Effector memory CD4-positive, alpha-beta T cell (primary cell): ENCODE data around the gene AP2A2.

Experiments used
- DNase-seq, 3 donors: peaks; one replicate each; pipeline ENCODE4 v3.0.0-alpha.2; 2020
- H3K27ac ChIP-seq: 2 replicates; pipeline ENCODE4 v1.7.0; 2013; ENCODE audit warnings: mild to moderate bottlenecking, low read length, moderate library complexity; ENCODE audit not compliant: insufficient read depth, poor library complexity, severe bottlenecking
- H3K27me3 ChIP-seq: replicated peaks from 2 replicates; pipeline ENCODE4 v1.7.0; 2013; ENCODE audit warnings: mild to moderate bottlenecking, low read length; ENCODE audit not compliant: insufficient read depth, control insufficient read depth, poor library complexity, severe bottlenecking
- H3K36me3 ChIP-seq: 2 replicates; pipeline ENCODE4 v1.7.0; 2013; ENCODE audit warnings: mild to moderate bottlenecking, low read length, moderate library complexity; ENCODE audit not compliant: control insufficient read depth, insufficient read depth
- H3K4me1 ChIP-seq: 2 replicates; pipeline ENCODE4 v1.7.0; 2013; ENCODE audit warnings: low read length, mild to moderate bottlenecking; ENCODE audit not compliant: control insufficient read depth, insufficient read depth, poor library complexity, severe bottlenecking
- H3K4me3 ChIP-seq: 2 replicates; pipeline ENCODE4 v1.7.0; 2013; ENCODE audit warnings: low read length, low read depth, mild to moderate bottlenecking; ENCODE audit not compliant: insufficient read depth, poor library complexity, severe bottlenecking
- H3K9me3 ChIP-seq: 2 replicates; pipeline ENCODE4 v1.7.0; 2013; ENCODE audit warnings: mild to moderate bottlenecking, low read length, moderate library complexity; ENCODE audit not compliant: control insufficient read depth

The AP2A2 gene

DNA sequence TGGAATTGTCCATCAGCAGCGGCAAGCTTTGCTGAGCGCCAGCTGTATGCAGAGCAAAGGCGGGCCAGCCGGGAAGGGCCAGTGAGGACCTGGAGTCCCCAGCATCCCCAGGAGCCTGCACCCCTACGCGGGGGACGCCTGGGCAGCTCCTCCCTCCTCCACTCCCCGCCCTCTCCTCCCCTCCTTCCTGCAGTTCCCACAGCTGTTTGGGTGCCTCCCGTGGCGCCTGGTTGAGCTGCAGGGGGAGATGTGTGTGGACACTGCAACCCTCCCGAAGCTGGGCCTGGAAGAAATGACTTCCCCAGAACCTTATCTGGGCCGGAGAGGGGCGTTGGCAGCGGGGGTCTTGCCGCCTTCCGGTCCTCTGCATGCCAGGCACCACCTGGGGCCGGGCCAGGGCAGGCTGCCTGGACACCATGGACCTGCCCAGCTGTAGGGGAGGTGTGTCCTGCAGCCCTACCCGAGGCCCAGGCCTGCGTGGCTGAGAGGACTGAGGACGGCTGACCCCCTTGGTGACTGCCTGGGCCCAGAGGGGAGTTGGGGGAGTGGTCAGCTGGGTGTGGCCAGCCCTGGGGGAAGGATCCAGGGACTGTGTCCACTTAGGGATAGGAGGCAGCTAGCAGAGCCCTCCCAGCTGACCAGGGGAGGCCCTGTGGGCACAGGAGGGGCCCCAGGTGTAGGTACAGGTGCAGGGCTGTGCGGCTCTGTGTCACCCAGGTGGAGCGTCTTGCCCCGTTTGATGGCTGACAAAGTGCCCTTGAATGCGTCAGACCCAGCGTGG lies 127.6 kb downstream of the AP2A2 start:
- H3K27me3 ChIP-seq = peaks cover 3% of the 10 kb centered on the region

DNA sequence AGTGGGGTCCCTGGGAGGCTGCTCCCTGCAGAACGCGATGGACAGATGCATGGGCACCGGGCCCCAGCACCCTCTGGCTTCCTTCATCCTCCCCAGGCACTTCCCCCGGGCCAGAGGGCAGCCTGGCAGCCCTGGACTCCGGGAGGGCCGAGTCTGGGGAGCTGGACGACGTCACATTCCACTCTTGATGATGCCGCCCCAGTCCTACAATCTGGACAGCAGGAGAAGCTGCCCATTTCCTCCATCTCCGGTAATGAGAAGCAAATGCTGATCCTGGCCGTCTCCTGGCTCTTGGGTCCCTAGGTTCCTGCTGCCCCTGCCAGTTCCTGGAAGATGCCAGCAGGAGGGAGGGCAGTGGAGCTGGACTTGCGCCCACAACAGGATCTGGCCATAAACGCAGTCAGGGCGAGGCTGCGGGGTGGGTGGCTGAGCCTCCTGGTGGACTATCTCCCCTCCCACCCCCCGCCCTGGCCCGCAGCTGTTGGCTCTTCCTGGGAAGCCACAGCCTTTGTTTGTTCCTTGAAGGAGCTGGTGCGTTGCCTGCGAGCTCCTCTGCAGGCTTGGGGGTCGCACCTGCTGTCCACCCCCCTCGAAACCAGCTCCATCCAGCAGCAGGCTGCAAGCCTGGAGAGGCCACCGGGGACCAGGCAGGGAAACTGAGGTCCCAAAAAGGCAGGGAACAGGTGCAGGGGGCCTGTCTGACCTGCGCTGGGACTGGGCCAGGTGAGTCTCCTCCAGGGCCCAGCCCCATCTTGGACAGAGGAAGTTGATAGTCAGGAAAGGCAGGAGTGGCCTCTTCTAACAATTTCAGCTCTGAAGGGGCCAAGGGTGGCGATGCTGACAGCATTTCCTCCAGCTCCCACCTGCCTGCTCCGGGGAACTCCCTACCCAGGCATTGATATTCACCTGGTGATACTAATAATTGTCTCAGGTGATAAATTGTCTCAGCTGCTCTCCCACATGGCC lies 128.8 kb downstream of the AP2A2 start:
- Histone ChIP-seq H3K4me1 (peaks cover 8% of the 10 kb centered on the region), H3K36me3 (no peaks in the 10 kb centered on the region), H3K9me3 (no peaks in the 10 kb centered on the region), H3K27ac (no peak overlapping the region), H3K4me3 (no peak overlapping the region), H3K27me3 (no peaks in the 10 kb centered on the region)
- DNase-seq = no peak

More for the DNA sequence above, 127.6 kb downstream of the AP2A2 start:
- H3K4me1 ChIP-seq = peaks cover 8% of the 10 kb centered on the region
- no peak for DNase-seq
- H3K36me3 ChIP-seq = no peaks in the 10 kb centered on the region
- no peak overlapping the region for H3K27ac ChIP-seq
- no peak overlapping the region for H3K4me3 ChIP-seq
- H3K9me3 ChIP-seq = no peaks in the 10 kb centered on the region

DNA sequence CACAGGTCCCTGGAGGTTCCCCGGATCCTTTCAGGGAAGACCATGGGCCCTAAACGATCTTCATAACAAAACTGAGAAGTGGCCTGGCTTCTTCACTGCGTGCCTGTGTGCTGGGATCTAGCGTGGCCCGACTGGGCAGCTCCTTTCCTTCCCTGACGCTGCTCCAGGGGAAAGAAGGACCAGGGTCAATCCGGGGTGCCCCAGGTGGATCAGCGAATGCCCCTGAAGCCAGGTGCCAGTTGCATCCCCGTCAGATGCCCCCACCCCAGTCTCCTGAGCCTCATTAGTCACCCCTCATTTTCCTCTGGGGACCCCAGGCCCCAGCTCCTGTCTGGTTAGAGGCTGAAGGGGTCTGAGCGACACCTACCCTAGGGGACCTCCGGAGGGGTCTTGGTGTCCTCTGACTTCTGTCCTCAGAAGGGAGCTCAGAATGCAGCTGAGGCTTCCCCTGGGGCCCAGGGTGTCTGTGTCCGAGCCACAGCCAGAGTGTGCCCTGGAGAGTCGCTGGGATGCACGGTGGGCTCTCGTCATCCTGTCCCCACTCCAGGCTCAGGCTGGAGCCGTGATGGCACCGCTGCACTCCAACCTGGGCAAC lies 129.5 kb downstream of the AP2A2 start:
- H3K27ac ChIP-seq = no peak overlapping the region
- no peaks in the 10 kb centered on the region for H3K9me3 ChIP-seq
- H3K4me3 ChIP-seq = no peak overlapping the region
- H3K27me3 ChIP-seq = no peaks in the 10 kb centered on the region
- no peaks in the 10 kb centered on the region for H3K36me3 ChIP-seq
- peaks cover 8% of the 10 kb centered on the region for H3K4me1 ChIP-seq
- no peak for DNase-seq

DNA sequence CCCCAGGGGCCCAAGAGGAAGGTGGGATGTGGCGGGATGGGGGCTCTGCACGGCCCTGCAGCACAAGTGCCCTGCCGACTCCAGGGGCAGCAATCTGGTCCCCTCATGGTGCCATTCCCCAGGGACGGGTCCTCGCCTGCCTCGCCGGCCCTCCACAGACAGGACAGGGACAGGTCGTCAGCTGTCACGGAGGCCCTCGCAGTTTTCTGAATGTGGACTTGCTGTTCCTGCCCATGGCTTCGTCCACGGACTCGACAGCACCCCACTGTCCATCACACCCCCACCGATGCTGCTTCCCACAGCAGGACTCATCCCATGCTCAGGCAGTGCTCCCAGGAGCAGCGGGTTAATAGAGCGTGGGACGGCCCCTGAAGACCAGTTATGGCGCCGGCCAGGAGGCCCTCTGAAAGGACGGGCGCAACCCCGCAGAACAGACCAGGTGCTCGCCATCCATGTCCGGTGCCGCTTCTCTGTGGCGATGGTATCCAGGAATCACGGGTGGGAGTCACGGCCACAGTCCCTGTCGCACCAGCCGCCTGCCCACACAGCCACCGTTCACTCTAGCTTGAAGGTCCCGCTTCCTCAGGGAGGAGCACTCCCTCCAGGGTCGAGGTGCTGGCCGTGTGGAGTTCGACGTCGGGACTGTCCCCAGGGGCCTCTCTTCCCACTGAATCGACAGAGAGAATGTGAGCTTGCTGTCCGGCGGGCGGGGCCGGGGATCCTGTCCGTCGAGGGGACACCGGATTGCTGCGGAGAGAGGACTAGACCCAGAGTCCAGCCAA lies 130.5 kb downstream of the AP2A2 start:
- H3K4me1 ChIP-seq = peaks cover 3% of the 10 kb centered on the region
- H3K4me3 ChIP-seq = no peak overlapping the region
- H3K9me3 ChIP-seq = no peaks in the 10 kb centered on the region
- no peak for DNase-seq
- H3K27ac ChIP-seq = no peak overlapping the region
- no peaks in the 10 kb centered on the region for H3K27me3 ChIP-seq
- no peaks in the 10 kb centered on the region for H3K36me3 ChIP-seq

DNA sequence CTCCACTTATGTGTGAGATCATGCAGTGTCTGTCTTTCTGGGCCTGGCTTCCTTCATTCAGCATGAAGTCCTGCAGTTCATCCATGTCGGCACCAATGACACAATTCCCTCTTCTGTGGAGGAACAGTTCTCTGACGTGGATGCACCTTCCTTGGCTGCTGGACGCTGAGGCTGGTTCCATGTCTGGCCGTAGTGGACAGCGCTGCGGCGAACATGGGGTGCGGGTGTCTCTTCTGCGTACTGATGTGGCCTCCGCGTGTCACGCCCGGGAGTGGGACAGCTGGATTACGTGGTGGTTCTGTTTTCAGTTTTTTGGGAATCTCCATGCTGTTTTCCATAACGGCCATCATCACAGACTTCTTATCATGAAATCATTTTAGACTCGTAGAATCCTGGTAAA lies 132.1 kb downstream of the AP2A2 start:
- DNase-seq = no peak
- Histone ChIP-seq H3K27ac (no peak overlapping the region), H3K27me3 (no peaks in the 10 kb centered on the region), H3K4me3 (no peak overlapping the region), H3K36me3 (no peaks in the 10 kb centered on the region), H3K9me3 (no peaks in the 10 kb centered on the region), H3K4me1 (no peaks in the 10 kb centered on the region)

DNA sequence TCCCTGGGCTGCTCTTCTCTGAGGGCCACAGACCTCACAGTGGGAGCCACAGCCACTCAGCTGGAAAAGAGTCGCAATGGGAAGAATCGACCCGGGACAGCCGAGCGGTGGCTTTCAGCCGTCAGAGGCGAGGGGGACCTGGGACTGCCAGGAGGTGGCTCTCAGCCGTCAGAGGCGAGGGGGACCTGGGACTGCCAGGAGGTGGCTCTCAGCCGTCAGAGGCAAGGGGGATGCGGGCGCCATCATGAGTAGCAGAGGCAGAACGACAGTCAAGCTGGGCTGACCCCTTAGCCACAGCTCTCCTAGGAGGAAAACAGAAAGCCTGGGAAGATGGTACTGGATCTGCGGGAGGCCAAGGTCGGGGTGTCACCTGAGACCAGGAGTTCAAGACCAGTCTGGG lies 134.1 kb downstream of the AP2A2 start:
- Histone ChIP-seq H3K9me3 (no peaks in the 10 kb centered on the region), H3K36me3 (no peaks in the 10 kb centered on the region), H3K4me1 (no peaks in the 10 kb centered on the region), H3K27ac (no peak overlapping the region), H3K4me3 (no peak overlapping the region), H3K27me3 (no peaks in the 10 kb centered on the region)
- DNase-seq = no peak

DNA sequence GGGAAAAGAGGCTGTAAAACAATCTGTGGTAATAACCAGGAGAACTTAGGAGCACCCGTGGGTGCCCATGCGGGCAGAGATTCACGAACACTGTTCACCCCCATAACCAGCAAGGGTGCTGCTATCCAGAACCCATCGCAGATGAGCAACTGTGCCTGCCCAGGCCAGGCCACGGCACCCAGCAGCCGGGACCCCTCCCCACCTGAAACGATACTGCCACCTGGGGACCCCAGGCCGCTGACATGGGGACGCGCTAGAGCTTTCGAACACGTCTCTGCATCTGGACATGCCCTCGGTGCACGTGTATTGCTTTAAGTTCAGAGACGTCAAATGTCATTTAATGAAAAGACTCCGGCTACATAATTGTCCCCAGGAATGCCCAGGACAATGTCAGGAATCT lies 134.7 kb downstream of the AP2A2 start:
- Histone ChIP-seq H3K4me1 (no peaks in the 10 kb centered on the region), H3K27ac (no peak overlapping the region), H3K9me3 (no peaks in the 10 kb centered on the region), H3K36me3 (no peaks in the 10 kb centered on the region), H3K4me3 (no peak overlapping the region), H3K27me3 (no peaks in the 10 kb centered on the region)
- no peak for DNase-seq

DNA sequence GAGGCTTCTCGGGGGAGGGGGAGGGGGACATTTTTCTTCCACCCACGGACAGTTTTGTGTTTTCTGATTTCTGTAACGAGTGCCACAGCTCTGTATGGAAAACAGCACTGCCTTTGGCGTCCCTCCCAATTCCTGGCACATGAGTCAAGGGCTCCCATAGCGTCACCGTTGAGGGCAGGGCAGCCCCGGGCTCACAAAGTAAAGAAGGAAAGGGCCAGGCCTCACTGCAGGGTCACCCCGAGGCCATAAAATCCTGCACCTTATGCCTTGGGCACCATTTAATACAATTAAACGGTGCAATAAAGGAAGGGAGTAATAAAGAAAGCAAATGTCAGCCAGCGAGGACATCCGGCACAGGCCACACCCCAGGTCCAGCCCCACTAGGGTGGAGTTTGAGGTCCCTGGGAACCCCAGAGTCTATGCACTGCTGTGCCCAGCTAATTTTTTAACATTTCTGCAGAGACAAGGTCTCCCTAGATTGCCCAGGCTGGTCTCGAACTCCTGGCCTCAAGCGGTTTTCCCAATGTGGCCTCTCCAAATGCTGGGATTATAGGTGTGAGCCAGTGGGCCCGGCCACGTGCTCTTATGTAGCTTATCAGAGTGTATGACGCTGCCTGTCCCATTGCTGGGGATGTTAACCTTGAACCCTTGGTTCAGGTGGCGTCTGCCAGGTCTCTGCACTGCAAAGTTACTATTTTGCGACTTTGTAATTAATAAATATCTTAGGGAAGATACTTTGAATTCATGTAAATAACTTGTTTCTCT lies 135.4 kb downstream of the AP2A2 start:
- Histone ChIP-seq H3K36me3 (no peaks in the 10 kb centered on the region), H3K9me3 (no peaks in the 10 kb centered on the region), H3K4me1 (no peaks in the 10 kb centered on the region), H3K27me3 (no peaks in the 10 kb centered on the region), H3K27ac (no peak overlapping the region), H3K4me3 (no peak overlapping the region)
- no peak for DNase-seq
